HG03439 (cell line): ENCODE data around the gene AARSD1.
"Not testable (repeated sequence)": the region's sequence is repeated elsewhere in the genome, so short reads cannot be mapped to it uniquely, and the experiment has no call there.

ENCODE experiments used
- ATAC-seq: cut with Tn5 transposase; IDR thresholded peaks from one replicate; pipeline ENCODE4 v1.9.1; 2021; ENCODE audit warnings: mild to moderate bottlenecking, moderate library complexity; ENCODE audit not compliant: unreplicated experiment

The AARSD1 gene, protein sequence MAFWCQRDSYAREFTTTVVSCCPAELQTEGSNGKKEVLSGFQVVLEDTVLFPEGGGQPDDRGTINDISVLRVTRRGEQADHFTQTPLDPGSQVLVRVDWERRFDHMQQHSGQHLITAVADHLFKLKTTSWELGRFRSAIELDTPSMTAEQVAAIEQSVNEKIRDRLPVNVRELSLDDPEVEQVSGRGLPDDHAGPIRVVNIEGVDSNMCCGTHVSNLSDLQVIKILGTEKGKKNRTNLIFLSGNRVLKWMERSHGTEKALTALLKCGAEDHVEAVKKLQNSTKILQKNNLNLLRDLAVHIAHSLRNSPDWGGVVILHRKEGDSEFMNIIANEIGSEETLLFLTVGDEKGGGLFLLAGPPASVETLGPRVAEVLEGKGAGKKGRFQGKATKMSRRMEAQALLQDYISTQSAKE

GRCh38 chr17:42964161-42964932 lies at the start of gene AARSD1:
Gene AARSD1, minus strand, starts transcription at chr17:42964454. Its CDS starts 14 bp downstream, at chr17:42964440.
- ATAC-seq, result peak; percentile 87

DNA sequence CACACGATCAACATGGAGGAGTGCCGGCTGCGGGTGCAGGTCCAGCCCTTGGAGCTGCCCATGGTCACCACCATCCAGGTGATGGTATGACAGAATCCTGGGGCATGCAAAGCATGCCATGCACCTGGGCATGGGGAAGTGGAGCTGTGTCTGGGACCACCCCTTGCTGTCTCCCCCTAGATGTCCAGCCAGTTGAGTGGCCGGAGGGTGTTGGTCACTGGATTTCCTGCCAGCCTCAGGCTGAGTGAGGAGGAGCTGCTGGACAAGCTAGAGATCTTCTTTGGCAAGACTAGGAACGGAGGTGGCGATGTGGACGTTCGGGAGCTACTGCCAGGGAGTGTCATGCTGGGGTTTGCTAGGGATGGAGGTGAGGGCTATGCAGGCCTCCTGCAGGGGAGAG lies 49.0 kb upstream of the AARSD1 start:
- no peak for ATAC-seq

- ATAC-seq, result no peak
Observed at GRCh38 chr17:43011728-43012472, 47.6 kb upstream of the AARSD1 start.

DNA sequence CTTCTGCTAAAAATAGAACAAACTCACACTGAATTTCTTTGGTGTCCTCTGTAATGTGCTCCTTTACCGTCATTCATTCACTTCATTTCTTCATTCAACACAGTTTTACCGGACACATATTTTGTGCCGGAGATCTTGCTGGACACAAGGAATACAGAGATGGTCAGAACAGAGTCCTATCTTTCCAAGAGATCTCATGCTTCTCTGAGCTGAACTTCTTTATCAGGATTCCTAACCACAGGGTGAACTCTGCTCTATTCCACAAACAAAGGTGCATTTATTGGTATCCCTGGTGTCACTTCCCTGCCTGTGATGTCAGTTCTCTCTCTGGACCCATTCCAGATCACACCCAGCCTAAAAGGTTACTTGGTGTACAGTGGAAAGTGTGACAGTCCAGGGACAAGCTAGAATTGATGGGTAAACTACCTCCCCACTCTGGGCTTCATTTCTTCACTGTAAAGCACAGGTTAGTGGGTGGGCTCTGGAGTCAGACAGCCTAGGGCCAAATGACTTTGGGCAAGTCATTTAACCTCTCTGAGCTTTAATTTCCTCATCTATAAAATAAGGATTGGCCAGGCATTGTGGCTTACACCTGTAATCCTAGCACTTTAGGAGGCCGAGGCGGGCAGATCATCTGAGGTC lies 46.5 kb upstream of the AARSD1 start:
- no peak for ATAC-seq

DNA sequence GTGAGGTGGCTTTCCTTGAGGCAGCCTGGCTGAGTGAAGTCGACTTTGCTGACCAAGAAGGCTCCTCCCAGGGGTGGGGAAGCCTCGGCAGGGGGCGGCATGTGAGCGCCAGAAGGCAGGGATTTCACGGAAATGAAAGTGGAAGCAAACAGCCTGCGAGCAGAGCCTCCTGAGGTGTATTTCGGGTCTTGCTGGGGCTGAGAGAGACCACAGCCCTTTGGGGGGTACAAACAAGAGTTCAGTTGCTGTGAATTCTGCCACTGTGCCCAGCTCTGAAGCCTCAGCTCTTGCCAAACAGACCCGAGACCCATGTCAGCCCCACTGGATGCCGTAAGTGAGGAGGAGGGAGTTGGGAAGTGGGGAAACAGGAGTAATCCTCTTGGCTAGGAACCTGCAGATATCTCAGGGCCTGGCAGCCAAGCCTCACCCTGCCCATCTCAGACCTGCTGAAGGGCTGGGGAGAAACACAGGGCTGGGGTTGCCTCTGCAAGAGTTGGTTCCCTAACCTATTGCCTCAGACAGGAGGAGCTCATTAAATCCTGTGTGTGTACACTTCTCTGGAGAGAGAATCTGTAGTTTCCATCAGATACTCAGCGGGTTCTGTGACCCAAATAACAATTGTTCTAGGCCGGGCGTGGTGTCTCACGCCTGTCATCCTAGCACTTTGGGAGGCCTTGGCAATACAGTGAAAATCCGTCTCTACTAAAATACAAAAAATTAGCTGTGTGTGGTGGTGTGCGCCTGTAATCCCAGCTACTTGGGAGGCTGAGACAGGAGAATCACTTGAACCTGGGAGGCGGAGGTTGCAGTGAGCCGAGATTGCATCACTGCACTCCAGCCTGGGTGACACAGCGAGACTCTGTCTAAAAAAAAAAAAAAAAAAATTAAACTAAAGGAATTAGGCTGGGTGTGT lies 42.6 kb upstream of the AARSD1 start, which contains the start of gene IFI35:
Gene IFI35 (plus strand): TSS at position 146 of the 913 bp plus-strand sequence. CDS start 164 bp downstream, at position 310.
- ATAC-seq, result peak; percentile 80

- no peak for ATAC-seq
Observed at GRCh38 chr17:43003542-43004172, 39.4 kb upstream of the AARSD1 start.

DNA sequence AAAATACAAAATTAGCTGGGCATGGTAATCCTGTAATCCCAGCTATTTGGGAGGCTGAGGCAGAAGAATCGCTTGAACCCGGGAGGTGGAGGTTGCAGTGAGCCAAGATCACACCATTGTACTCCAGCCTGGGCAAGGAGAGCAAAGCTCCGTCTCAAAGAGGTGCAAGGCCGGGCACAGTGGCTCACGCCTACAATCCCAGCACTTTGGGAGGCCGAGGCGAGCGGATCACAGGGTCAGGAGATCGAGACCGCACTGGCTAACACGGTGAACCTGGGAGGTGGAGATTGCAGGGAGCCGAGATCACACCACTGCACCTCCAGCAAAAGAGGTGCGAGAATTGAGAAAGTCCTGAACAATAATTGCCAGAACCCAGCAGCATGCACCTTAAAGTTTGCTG lies 36.6 kb upstream of the AARSD1 start:
- not testable (repeated sequence) for ATAC-seq

- ATAC-seq, result no peak
Observed at GRCh38 chr17:42999003-42999525, 34.8 kb upstream of the AARSD1 start.

- peak; percentile 93 for ATAC-seq
Observed at GRCh38 chr17:42997984-42998938, 34.0 kb upstream of the AARSD1 start, which contains the start of gene RPL27. Gene RPL27, plus strand, starts transcription at chr17:42998419. Its CDS starts 332 bp downstream, at chr17:42998751.

DNA sequence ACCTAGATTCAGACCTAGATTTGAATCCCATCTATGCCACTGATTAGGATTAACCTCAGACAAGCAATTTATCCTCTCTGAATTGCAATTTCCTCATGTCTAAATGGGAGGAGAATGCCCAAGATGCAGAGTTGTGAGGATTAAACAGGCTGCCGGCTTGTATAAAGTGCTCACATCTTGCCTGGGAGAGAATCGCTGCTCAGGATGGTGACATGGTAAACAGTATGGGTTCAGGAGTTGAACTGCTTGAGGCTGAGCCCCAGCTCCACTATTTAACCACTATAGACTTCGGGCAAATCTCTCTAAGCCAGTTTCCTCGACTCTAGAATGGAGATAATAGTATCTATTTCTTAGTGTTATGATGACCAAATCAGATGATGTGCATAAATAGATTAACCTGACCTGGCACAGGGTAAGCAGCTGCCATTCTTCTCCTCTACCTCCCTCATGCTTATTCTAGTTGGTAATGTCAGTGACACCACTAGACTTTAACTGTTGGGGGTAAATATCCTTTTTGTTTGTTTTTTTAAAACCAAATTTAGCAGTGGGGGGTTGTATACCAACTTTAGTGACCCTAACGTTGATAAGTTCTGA lies 33.2 kb upstream of the AARSD1 start:
- ATAC-seq, result no peak

DNA sequence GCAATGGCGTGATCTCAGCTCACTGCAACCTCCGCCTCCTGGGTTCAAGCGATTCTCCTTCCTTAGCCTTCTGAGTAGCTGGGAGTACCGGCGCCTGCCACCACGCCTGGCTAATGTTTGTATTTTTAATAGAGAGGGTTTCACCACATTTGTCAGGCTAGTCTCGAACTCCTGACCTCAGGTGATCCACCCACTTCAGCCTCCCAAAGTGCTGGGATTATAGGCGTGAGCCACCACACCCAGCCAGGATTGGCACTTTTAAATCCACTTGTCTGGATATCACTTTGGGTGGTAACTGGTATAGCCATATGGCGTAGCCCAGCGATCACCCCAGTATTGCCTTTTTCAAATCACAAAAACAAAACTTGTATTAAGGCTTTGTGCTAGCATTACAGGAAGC lies 29.7 kb upstream of the AARSD1 start:
- ATAC-seq, result not testable (repeated sequence)

DNA sequence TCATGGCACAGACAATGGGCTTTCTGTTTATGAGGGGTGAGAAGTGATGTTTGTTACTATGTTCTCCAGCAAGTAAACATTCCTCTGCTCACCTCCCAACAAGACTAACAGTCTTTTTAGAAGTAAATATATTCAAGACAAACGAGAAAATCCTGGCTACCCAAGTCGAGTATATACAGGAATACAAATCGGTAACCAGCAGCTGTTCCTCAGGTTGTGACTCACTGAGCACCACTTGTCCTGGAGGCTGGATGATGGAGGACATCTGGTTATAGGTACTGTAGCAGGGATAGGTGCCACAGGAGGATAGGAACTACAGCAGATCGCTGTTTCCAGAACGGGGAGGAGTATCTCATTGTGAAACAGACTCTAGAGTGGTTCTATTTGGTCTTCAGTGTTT lies 28.6 kb upstream of the AARSD1 start:
- ATAC-seq, result no peak

DNA sequence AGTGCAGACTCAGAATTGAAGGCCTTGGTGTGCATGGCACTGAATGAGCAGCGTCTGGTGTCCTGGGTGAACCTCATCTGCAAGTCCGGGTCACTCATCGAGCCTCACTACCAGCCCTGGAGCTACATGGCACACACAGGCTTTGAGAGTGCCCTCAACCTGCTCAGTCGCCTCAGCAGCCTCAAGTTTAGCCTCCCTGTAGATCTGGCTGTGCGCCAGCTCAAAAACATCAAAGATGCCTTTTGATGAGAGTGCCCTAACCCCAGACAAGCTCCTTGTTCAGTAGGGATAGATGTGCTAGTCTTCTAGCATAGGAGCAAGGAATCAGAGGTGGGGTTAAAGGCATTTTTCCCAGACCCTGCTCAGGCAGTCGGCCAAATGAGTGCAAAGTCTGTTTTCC lies 27.2 kb upstream of the AARSD1 start:
- no peak for ATAC-seq

GRCh38 chr17:42989726-42990652 lies 25.7 kb upstream of the AARSD1 start:
- no peak for ATAC-seq

GRCh38 chr17:42989141-42989540 lies 24.9 kb upstream of the AARSD1 start:
- no peak for ATAC-seq

DNA sequence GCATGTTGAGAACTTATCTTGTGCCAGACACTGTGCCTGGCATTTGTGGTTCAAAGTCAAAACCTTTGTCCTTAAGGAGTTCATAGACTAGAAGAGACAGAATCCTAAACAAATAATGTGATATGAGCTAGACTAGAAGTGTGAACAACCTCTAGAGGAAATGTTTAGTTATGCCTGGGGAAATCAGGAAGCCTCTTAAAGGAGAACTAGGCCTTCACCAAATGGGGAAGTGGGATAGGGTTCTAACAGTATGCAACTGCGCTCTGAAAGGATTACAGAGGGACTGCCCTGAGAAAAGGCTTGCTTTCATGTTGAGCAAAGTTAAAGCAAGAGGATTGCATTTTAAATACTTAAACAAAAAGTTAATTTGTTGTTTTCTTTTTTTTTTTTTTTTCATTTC lies 21.0 kb upstream of the AARSD1 start:
- no peak for ATAC-seq
